Stimulated activated CD8-positive, alpha-beta memory T cell treated with anti-CD3 and anti-CD28 coated beads, Interleukin-2, amount 100 ng/mL, for 1 hour (primary cell): ENCODE measurements around the gene TOE1.

Experiments
- DNase-seq, 2 donors: peaks; one replicate each; pipeline ENCODE4 v3.0.0-alpha.2; 2020; ENCODE audit warnings: low read depth in 2 of 2

TOE1 gene

GRCh38 chr1:45326627-45327623 lies 13.0 kb upstream of the TOE1 start, which contains the start of gene HPDL:
Gene HPDL, plus strand, starts transcription at chr1:45326895. Its CDS starts 254 bp downstream, at chr1:45327149.
- peak in 1 of 2 donors; percentile 27 for DNase-seq

DNA sequence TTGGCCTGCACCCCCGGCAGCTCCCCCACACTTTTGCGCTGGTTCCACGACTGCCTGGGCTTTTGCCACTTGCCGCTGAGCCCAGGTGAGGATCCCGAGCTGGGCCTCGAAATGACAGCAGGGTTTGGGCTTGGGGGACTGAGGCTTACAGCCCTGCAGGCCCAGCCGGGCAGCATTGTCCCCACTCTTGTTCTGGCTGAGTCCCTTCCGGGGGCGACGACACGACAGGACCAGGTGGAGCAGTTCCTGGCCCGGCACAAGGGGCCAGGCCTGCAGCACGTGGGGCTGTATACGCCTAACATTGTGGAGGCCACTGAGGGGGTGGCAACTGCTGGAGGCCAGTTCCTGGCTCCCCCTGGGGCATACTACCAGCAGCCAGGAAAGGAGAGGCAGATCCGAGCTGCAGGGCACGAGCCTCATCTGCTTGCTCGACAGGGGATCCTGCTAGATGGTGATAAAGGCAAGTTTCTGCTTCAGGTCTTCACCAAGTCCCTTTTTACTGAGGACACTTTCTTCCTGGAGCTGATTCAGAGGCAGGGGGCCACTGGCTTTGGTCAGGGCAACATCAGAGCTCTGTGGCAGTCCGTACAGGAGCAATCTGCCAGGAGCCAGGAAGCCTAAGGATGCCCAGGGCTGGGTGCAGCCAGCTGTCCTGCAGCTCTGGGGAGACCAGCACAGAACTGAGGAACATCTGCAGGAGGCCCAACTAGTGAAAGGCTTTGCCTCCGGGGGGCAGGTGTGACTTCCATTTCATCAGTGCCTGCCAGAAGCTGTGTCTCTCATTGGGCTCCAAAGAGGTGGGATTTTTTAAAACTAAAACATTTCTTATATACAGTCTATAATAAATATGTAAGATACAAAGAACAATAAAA lies 12.1 kb upstream of the TOE1 start:
- DNase-seq: no peak

DNA sequence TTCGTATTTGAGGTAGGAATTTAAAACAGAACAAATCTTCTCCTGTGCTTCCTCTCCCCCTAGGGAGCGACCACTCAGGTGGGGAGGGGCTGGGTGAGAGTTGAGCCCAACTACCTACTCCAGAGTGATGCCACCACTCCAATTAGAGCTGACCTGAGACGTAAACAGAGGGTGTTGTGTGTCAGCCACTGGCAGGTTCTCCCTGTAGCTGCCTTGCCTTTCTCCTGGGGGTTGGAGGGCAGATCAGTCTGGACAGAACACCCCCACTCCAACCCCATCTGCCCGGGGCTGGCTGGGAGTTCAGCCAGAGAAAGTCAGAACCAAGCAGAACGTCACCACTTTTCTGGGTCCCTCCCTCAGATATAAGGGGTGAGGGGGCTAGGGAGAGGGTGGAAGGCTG lies 11.3 kb upstream of the TOE1 start:
- no peak for DNase-seq

DNA sequence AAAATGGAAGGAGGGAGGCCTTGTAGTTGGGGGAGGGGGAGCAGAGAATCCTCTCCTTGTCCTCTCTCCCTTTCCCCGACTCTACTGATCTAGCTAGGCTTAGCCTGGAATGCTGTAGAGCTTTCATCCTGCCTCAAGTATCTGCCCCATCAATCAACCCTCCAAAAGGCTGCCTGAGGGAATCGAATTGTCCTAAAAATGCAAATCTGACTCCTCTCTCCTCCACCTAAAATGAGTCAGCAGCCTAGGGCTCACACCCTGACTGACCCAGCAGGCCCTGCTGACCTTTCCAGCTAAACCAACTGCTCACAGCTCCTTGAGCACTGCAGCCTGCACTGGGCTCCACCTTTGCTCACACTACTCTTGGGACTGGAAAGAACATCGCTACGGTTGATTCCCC lies 10.5 kb upstream of the TOE1 start:
- no peak for DNase-seq

GRCh38 chr1:45331436-45332345 lies 8.3 kb upstream of the TOE1 start:
- DNase-seq: no peak

- DNase-seq: no peak
Observed at GRCh38 chr1:45332346-45332720, 7.6 kb upstream of the TOE1 start.

GRCh38 chr1:45334308-45335245 lies 5.4 kb upstream of the TOE1 start:
- no peak for DNase-seq

- DNase-seq: no peak
Observed at GRCh38 chr1:45335855-45336324, 4.1 kb upstream of the TOE1 start.

DNA sequence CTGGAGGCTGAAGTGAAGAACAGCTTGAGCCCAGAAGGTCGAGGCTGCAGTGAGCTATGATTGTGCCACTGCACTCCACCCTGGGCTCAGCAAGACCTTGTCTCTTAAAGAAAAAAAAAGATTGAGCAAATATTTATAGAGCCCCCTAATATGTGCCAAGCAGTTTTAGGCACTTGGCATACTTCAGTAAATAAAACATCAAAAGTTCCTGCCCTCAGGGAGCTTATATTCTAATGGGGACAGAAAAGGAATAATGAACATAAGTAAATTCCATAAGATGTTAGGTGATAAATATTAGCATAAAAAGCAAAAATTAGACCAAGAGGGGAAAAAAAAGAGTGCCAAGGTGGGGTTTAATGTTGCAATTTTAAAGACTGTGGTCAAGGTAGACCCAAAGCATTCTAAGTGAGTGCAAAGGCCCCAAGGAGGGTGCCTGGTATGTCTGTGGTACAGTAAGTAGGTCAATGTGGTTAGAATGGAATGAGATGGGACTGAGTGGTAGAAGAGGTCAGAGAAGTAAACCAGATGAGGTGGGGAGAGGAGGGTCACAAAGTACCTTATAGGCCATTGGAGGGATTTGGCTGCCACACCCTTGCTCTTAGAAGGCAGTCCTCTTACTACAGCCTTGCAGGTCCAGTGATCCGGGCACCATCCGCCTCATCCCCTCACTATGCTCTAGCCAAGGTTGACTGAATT lies 2.2 kb upstream of the TOE1 start:
- no peak for DNase-seq

- no peak for DNase-seq
Observed at GRCh38 chr1:45340816-45341466, 971 bp downstream of the TOE1 start.

GRCh38 chr1:45344499-45344898 lies 4.5 kb downstream of the TOE1 start:
- DNase-seq: no peak

DNA sequence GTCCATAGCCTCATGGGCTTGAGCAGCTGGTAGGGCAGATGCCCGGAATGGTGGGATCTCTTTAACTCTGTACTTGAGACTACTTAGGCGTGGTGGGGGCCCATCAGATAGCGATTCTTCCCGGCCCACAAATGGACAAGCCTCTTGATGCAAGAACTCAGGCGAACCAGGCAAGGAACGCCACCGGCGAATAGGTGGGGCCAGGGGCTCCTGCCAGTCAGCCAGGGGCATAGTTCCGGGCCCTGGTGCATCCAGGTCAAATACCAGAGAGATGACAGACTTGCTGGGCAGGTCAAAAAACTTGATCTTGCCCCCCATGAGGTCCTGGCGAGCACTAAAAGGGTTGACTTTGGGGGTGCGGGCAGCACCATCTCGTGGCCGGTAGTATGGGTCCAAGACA lies 5.0 kb downstream of the TOE1 start:
- no peak for DNase-seq

GRCh38 chr1:45346473-45346872 lies 6.5 kb downstream of the TOE1 start:
- no peak for DNase-seq

DNA sequence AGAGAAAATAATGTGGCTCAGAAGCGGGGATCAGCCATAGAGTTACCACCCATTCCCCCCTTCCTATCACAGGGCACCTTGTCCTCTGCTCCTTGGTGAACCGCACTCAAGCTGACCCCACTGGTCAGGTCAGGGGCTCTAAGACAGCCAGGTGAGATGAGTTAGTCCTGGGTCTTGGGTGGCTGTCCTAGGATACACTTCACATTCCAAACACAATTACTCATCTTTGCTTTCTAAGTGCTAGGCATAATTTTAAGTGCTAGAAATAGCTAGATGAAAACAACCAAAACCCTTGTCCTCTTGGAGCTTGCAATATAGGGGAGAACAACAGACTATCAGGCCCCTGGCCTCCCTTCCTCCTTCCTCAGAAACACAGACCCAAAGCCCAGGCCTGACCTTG lies 8.1 kb downstream of the TOE1 start:
- DNase-seq: no peak

DNA sequence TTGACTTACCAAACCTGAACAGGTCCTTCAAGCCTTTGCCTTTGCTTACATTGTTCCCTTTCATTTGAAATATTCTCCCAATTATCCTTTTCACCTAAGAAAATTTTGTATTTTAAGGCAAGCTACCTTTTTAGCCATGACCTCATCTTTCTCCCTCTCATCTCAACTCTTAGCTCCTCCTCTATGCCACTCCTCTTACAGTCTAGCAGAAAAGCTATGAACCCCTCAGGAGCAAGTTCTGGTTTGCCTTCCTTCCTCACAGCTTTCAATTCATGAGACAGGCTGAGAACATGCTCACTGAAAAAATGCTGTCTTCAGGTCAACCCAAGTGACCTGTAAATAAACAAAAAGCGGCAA lies 8.6 kb downstream of the TOE1 start:
- DNase-seq: no peak

GRCh38 chr1:45348966-45349677 lies 9.2 kb downstream of the TOE1 start:
- no peak for DNase-seq

DNA sequence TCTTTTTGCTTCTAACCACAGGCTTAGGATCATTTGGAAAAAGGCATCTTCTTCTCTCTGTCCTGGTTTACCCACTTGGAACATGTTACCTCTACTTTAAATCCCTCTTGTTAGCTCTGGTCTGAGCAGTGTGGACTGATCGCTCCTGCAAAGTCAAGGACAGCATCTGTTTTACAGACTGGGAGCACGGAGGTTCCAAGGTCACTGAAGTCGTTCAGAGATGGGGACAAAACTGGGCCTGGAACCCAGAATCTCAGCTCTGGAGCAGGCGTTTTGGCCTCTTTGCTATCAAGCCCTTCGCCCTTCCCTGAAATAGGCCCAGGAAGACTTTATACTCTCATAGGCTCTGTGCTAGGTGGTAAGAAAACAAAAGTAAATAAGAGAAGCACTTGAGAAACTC lies 11.5 kb downstream of the TOE1 start:
- DNase-seq: no peak

- no peak for DNase-seq
Observed at GRCh38 chr1:45353685-45354084, 13.7 kb downstream of the TOE1 start.

GRCh38 chr1:45354838-45355237 lies 14.9 kb downstream of the TOE1 start:
- no peak for DNase-seq
